ENCODE data around the gene SVOP. TPM values are rescaled to one million over a fixed set of nuclear protein-coding genes. Genes with fewer than 3 reads are reported as not detected.

The SVOP gene
- total and polyA plus RNA-seq, 2 experiments from 2014 or later: 0.10 TPM; not detected in 1

DNA sequence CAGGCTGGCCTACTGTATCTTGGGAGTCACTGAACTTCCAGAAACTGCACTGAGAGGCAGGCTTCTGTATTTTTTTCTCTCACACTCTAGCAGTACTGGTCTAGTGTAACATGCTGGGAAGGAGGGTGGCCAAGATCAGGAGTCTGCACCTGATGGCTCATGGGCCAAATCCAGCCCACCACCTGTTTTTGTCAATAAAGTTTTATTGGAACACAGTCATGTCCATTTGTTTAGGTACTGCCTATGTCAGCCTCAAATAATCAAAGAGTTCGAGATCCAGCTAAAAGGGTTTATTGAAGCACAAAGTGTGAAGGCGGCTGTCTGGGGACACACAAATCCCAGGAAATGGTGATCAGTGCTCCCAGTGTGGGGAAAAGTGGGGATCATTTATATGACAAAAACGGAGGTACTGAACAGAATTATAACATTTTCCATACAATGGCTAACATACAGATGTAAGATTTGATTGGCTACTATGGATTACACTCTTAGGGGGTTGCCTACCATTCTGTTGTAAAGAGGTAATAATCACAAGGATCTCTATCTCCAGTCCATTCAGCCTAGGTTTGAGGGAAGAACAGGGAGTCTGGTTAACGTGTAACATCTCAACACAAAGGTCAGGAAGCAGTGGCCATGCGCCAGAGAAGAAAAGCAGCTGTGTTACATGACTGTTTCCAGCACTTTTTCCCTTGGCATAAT, 44.4 kb upstream of the SVOP start:
- TF ChIP-seq, protein P1, sequence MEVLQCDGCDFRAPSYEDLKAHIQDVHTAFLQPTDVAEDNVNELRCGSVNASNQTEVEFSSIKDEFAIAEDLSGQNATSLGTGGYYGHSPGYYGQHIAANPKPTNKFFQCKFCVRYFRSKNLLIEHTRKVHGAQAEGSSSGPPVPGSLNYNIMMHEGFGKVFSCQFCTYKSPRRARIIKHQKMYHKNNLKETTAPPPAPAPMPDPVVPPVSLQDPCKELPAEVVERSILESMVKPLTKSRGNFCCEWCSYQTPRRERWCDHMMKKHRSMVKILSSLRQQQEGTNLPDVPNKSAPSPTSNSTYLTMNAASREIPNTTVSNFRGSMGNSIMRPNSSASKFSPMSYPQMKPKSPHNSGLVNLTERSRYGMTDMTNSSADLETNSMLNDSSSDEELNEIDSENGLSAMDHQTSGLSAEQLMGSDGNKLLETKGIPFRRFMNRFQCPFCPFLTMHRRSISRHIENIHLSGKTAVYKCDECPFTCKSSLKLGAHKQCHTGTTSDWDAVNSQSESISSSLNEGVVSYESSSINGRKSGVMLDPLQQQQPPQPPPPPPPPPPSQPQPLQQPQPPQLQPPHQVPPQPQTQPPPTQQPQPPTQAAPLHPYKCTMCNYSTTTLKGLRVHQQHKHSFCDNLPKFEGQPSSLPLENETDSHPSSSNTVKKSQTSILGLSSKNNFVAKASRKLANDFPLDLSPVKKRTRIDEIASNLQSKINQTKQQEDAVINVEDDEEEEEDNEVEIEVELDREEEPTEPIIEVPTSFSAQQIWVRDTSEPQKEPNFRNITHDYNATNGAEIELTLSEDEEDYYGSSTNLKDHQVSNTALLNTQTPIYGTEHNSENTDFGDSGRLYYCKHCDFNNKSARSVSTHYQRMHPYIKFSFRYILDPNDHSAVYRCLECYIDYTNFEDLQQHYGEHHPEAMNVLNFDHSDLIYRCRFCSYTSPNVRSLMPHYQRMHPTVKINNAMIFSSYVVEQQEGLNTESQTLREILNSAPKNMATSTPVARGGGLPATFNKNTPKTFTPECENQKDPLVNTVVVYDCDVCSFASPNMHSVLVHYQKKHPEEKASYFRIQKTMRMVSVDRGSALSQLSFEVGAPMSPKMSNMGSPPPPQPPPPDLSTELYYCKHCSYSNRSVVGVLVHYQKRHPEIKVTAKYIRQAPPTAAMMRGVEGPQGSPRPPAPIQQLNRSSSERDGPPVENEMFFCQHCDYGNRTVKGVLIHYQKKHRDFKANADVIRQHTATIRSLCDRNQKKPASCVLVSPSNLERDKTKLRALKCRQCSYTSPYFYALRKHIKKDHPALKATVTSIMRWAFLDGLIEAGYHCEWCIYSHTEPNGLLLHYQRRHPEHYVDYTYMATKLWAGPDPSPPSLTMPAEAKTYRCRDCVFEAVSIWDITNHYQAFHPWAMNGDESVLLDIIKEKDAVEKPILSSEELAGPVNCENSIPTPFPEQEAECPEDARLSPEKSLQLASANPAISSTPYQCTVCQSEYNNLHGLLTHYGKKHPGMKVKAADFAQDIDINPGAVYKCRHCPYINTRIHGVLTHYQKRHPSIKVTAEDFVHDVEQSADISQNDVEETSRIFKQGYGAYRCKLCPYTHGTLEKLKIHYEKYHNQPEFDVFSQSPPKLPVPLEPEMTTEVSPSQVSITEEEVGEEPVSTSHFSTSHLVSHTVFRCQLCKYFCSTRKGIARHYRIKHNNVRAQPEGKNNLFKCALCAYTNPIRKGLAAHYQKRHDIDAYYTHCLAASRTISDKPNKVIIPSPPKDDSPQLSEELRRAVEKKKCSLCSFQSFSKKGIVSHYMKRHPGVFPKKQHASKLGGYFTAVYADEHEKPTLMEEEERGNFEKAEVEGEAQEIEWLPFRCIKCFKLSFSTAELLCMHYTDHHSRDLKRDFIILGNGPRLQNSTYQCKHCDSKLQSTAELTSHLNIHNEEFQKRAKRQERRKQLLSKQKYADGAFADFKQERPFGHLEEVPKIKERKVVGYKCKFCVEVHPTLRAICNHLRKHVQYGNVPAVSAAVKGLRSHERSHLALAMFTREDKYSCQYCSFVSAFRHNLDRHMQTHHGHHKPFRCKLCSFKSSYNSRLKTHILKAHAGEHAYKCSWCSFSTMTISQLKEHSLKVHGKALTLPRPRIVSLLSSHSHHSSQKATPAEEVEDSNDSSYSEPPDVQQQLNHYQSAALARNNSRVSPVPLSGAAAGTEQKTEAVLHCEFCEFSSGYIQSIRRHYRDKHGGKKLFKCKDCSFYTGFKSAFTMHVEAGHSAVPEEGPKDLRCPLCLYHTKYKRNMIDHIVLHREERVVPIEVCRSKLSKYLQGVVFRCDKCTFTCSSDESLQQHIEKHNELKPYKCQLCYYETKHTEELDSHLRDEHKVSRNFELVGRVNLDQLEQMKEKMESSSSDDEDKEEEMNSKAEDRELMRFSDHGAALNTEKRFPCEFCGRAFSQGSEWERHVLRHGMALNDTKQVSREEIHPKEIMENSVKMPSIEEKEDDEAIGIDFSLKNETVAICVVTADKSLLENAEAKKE (CRISPR knock-in tag; IDR thresholded peaks at IDR 0.05): no peak
- TF ChIP-seq STAT1 (IDR thresholded peaks at IDR 0.05; ENCODE audit: unreplicated experiment): no peak
- TF ChIP-seq ZNF114 (CRISPR knock-in tag; IDR thresholded peaks at IDR 0.05): no peak
- TF ChIP-seq NANOG (IDR thresholded peaks at IDR 0.05; ENCODE audit: borderline replicate concordance): no peak
- TF ChIP-seq, protein P2, sequence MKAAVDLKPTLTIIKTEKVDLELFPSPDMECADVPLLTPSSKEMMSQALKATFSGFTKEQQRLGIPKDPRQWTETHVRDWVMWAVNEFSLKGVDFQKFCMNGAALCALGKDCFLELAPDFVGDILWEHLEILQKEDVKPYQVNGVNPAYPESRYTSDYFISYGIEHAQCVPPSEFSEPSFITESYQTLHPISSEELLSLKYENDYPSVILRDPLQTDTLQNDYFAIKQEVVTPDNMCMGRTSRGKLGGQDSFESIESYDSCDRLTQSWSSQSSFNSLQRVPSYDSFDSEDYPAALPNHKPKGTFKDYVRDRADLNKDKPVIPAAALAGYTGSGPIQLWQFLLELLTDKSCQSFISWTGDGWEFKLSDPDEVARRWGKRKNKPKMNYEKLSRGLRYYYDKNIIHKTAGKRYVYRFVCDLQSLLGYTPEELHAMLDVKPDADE (IDR thresholded peaks at IDR 0.05): no peak
- no peak for TF ChIP-seq JUNB (IDR thresholded peaks at IDR 0.05; ENCODE audit: unreplicated experiment)
- TF ChIP-seq EZH2phosphoT487 (IDR thresholded peaks at IDR 0.05; ENCODE audit: unreplicated experiment): no peak
- no peak for TF ChIP-seq ZNF331 (CRISPR knock-in tag; IDR thresholded peaks at IDR 0.05; ENCODE audit: low read depth)
- no peak for TF ChIP-seq REST (IDR thresholded peaks at IDR 0.05; ENCODE audit: unreplicated experiment)
- no peak for TF ChIP-seq EZH2 (IDR thresholded peaks at IDR 0.05; ENCODE audit: low read depth, unreplicated experiment)
- no peak for TF ChIP-seq CREB1 (CRISPR knock-in tag; IDR thresholded peaks at IDR 0.05; ENCODE audit: low read depth)
- TF ChIP-seq POLR2AphosphoS5 (IDR thresholded peaks at IDR 0.05; ENCODE audit: low read depth): no peak
- no peak for TF ChIP-seq CTCF (conservative IDR thresholded peaks at IDR 0.05; ENCODE audit: low read depth in 2 of 2)
- Histone ChIP-seq H3K4me1 (ENCODE audit: insufficient read depth) (peaks cover 6% of the 10 kb centered on the region), H3K9me2 (ENCODE audit: insufficient read depth) (no peaks in the 10 kb centered on the region), H3K4me2 (no peak overlapping the region), H3K27ac (ENCODE audit: low read depth) (no peak overlapping the region), H3K36me3 (ENCODE audit: insufficient read depth) (no peaks in the 10 kb centered on the region), H3K79me2 (replicated peaks; ENCODE audit: insufficient read depth) (no peaks in the 10 kb centered on the region), H3K4me3 (no peak overlapping the region), H2AFZ (no peak overlapping the region), H3K27me3 (ENCODE audit: insufficient read depth) (no peaks in the 10 kb centered on the region), H3F3A (replicated peaks; ENCODE audit: low read depth) (no peaks in the 10 kb centered on the region), H4K20me1 (replicated peaks; ENCODE audit: insufficient read depth) (no peaks in the 10 kb centered on the region)
- DNase-seq (ENCODE audit: low spot score) (no peak), ATAC-seq (no peak)
- Mint-ChIP-seq H3K4me3 (no peak overlapping the region), H3K4me1 (peaks cover 12% of the 10 kb centered on the region), H3K27me3 (ENCODE audit: insufficient read depth, low read depth, poor library complexity) (no peaks in the 10 kb centered on the region), H3K36me3 (ENCODE audit: low read depth) (no peaks in the 10 kb centered on the region), H3K9me3 (no peaks in the 10 kb centered on the region), H3K27ac (no peak overlapping the region)

Measured in GM23338 (cell line).